GM10266 (cell line): ENCODE data around the gene STAC.

Experiments used
- DNase-seq: peaks from one replicate; pipeline ENCODE4 v3.0.0; 2012; ENCODE audit errors: extremely low spot score
- CTCF ChIP-seq: IDR thresholded peaks from 2 replicates; pipeline ENCODE4 v1.5.1; 2012; ENCODE audit warnings: mild to moderate bottlenecking, low read depth; ENCODE audit not compliant: control insufficient read depth, insufficient read depth; ENCODE audit errors: missing control alignments

Gene STAC

GRCh38 chr3:36477655-36478054 lies 97.4 kb downstream of the STAC start:
- TF ChIP-seq CTCF = no peak
- DNase-seq = no peak

- no peak for DNase-seq
- no peak for TF ChIP-seq CTCF
These were observed 100.8 kb downstream of the STAC start for GRCh38 chr3:36480911-36481648.

GRCh38 chr3:36482256-36482655 lies 102.0 kb downstream of the STAC start:
- no peak for DNase-seq
- TF ChIP-seq CTCF = no peak

GRCh38 chr3:36482880-36483279 lies 102.6 kb downstream of the STAC start:
- DNase-seq = no peak
- no peak for TF ChIP-seq CTCF

- no peak for TF ChIP-seq CTCF
- DNase-seq = no peak
These were observed 103.4 kb downstream of the STAC start for GRCh38 chr3:36483709-36484108.

- no peak for DNase-seq
- TF ChIP-seq CTCF = no peak
These were observed 104.1 kb downstream of the STAC start for GRCh38 chr3:36484386-36484785.

- TF ChIP-seq CTCF = no peak
- DNase-seq = no peak
These were observed 105.9 kb downstream of the STAC start for GRCh38 chr3:36486009-36486795.
